HG03460 (cell line): Measurements from ENCODE around the gene CHN2.

ENCODE experiments used
- ATAC-seq: cut with Tn5 transposase; IDR thresholded peaks from one replicate; pipeline ENCODE4 v1.9.1; 2021; ENCODE audit not compliant: unreplicated experiment

The CHN2 gene

GRCh38 chr7:29359482-29360093, 165.0 kb downstream of the CHN2 start:
- ATAC-seq, result no peak

DNA sequence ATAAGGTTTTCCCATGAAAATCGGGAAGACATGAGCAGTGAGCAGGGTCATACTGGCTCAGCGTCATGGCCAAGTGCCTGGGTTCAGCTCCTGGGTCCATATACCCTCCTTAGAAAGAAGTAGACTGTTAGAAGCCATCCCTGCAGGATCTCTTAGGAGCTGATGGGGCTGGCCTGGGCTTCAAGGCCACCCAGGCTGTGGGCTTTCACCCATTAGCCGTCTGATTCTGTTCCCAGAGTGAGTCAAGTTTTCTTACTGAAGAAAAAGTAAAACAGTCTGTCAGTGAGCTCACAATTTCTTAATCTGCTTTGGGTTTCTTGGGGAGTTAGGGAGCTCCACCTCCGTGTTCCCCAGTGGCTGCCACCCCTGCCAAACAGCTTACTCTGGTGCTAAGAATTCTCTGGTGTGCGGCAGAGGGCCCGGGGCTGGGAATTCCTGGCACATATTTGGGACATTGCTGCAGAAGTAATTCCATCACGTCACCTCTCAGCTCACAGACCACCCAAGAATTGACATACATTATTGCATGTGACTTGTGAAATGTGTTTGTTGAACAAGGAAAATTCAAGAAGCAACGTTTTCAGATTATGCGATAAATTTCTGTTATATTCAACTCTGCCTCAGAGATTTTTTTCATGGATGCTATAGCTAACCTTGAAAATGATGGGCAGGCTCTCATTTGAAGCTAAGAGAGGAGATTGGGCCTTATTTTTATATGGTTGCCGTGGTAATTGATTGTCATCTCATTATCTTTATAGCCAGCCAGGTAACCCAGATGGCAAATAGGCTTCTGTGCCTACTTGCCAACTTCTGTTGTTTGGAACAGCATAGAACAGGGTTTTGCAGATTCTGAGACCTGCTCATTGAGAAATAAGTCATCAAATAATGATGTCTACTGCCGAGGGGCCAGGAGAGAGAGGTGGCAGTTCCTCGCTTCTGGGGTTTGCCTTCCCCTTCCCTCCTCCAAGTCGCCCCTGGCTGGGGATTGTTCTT, 166.4 kb downstream of the CHN2 start:
- ATAC-seq, result no peak

- ATAC-seq, result no peak
Observed at GRCh38 chr7:29362380-29362779, 167.8 kb downstream of the CHN2 start.

DNA sequence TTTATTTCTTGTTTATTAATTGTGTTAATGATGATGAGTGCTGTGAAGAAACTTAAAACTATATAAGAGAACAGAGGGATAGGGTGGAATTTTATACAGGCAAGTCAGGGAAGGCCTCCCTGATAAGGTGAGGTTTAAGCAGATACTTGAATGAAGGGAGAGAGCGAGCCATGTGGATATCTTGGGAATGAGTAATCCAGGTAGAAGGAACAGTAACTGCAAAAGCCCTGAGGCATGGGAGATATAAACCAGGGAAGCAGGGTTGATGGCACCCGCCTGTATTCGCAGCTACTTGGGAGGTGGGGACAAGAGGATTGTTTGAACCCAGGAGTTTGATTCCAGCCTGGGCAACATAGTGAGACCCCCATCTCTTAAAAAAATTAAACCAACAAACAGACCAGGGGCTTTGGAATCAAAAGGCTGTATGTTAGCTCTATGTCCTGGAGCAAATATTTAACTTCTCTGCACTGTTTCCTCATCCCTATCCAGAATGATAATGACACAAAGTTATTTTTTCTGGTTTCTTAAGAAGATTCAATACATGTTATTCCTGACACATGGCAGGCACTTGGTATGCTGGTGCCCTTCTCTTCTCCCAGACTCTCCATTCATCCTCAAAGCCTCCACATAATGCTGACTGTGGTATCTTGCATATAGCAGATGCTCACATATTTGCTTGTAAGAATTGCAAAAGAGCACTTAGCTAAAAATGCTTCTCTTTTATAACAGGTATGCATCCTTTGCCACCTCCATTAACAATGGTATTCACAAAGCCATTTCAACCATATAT, 169.3 kb downstream of the CHN2 start:
- no peak for ATAC-seq

DNA sequence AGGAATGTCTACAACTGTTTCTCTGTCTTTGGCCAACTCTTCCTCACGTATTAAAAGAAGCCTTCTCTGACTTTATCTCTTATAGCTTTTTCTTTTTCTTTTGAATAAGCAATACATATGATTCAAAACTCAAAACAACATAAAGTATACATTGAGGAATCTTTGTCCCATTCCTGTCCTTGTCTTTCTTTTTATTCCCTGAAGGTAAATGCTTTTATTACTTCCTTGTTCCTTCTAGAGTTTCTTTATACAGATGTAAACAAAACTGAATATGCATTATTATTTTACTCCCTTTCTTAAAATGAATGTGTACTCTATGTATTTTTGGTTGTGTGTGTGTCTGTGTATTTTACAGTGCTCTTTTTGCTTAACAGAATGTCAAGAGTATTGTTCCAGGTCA, 170.1 kb downstream of the CHN2 start:
- ATAC-seq, result no peak

- no peak for ATAC-seq
Observed at GRCh38 chr7:29365423-29365822, 170.8 kb downstream of the CHN2 start.

DNA sequence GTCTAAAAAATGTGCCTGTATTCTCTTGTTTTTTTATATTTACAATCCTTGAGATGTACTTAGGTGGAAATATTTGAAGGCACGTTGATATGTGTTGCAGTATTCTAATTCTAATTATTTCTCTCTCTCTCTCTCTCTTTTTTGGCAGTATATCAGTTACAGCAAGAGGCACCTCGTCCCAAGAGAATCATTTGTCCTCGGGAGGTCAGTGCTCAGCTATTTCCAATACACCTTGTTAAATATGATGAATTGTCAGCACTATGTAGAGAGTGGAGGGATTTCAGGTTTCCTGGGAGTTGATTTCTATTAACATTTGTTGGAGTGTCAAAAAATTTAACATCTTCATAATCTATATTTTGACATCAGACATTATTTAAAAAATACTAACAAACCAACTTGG, 173.2 kb downstream of the CHN2 start:
- no peak for ATAC-seq

- ATAC-seq, result no peak
Observed at GRCh38 chr7:29369909-29370488, 175.4 kb downstream of the CHN2 start.

- ATAC-seq, result no peak
Observed at GRCh38 chr7:29370531-29371314, 176.1 kb downstream of the CHN2 start.

- ATAC-seq, result no peak
Observed at GRCh38 chr7:29371472-29371871, 176.9 kb downstream of the CHN2 start.

GRCh38 chr7:29372351-29373090, 177.9 kb downstream of the CHN2 start:
- ATAC-seq, result no peak

DNA sequence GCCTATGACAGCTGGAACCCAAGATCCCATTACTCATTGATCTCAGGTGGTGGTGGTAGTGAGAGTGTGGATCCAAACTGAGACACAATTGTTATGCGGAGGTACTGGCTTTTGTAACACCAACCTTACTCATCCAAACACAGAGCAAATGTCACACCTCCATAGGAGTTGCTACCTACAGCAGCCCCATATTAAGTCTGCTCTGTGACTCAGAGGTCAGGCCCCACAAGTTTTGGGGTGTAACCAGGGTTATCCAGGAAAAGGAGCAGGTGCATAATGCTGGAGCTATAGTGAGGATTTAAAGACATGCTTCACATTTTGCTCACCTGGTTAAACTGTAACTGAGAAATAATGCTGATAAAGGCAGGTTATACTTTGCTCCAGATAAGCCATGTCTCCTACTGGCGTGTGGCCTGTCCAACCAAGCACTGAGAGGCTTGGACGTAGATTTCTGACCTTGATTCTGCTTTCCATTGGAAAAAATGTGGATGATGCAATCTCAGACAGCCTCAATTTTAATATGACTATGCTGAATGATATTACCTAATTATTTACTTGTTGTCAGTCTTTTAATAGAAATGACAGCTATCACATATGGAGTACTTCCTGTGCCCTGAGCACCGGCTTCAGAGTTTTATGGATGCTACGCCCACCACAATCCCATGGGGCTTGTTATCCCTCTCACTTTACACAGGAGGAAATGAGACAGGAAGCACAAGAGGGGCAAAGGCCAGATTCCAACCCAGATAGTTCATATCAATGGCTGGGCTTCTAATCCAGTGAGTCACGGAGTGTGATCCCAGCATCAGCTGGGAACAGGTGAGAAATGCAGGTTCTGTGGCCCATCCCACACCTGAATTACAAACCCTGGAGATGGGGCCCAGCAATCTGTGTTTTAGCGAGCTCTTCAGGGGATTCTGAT, 181.3 kb downstream of the CHN2 start:
- ATAC-seq, result no peak

- no peak for ATAC-seq
Observed at GRCh38 chr7:29377718-29378117, 183.1 kb downstream of the CHN2 start.

GRCh38 chr7:29379551-29379950, 185.0 kb downstream of the CHN2 start:
- no peak for ATAC-seq

DNA sequence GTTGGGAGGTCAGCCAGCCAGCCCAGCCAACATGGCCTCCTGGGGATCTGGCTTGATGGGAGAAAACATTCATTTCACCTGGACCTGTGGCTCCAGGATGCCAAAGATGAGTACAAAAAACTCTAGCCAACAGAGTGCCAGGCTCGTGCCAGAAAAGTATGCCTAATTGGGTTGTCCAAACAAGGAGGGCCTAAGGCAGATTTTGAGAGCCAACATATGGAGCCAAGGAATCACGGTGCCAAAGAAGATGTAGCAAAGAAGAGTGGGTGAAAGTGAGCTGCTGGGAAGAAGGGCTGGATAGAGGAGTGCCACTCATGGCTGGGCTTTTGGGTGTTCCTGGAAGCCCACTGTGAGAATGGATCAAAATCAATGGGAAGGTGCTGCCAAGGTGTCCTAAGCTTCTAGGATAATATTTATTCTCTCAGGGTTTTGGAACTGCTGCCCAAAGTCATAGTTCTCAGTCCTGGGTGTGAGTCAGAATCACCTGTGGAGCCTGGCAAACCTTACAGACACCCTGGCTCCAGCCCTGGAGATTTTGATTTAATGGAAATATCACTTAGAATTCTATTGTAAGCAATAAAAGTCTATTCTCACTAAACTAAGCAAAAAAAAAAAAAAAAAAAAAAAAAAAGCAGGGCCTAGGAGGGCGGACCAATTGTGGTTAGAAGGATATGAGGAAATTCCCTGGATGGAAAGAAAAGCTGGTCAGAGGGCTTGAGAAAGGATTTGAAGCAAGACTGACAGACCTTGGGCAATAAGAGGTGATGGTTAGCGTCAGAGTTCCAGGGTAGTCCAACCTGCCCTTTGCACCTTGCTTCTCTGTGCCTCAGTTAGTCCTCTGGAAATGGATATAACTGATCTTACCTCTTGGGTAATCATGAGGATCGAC, 186.9 kb downstream of the CHN2 start:
- ATAC-seq, result no peak

DNA sequence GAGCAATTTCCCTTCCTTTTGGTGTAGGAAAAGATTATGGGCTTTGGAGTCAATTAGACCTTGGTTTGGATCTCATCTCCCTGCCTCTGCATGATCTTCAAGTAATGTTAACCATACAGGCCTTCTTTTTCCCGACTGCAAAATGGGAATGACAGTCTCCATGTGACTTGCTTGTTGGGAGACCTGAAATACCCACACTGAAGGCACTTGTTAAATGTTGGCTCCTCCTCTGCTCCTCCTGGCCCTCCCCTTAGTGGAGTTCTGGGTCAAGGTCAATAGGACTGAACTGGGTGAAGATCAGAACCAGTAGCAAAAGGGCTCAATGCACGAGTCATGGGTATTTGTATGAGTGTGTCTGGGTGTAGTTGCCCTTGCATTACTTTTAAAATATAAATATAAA, 189.7 kb downstream of the CHN2 start:
- ATAC-seq, result no peak

GRCh38 chr7:29385214-29385814, 190.7 kb downstream of the CHN2 start:
- no peak for ATAC-seq
